ENCODE results near the gene CYP2C19. TPM values are rescaled to one million over a fixed set of nuclear protein-coding genes. Genes with fewer than 3 reads are reported as not detected.
"Not testable (repeated sequence)": the region's sequence is repeated elsewhere in the genome, so short reads cannot be mapped to it uniquely, and the experiment has no call there.

Gene CYP2C19
- total RNA-seq, 1 donor, result not detected

DNA sequence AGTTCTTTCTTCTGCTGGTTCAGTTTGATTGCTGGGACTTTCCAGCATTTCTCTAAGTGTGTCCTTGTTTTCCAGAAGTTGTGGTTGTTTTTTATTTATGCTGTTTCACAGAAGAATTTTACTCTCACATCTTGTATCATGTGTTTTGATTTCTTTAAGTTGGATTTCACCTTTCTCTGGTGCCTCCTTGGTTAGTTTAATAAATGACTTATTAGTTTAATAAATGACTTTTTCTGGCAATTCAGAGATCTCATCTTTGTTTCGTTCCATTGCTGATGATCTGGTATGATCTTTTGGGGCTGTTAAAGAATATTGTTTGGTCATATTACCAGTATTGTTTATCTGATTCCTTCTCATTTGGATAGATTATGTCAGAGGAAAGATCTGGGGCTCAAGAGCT, 116.2 kb downstream of the CYP2C19 start:
- no peak for DNase-seq (ENCODE audit: low read depth in 2 of 3, low spot score in 2 of 3)

- no peak for DNase-seq (ENCODE audit: low read depth in 2 of 3, low spot score in 2 of 3)
Measured at GRCh38 chr10:94879214-94879613, 116.7 kb downstream of the CYP2C19 start.

DNA sequence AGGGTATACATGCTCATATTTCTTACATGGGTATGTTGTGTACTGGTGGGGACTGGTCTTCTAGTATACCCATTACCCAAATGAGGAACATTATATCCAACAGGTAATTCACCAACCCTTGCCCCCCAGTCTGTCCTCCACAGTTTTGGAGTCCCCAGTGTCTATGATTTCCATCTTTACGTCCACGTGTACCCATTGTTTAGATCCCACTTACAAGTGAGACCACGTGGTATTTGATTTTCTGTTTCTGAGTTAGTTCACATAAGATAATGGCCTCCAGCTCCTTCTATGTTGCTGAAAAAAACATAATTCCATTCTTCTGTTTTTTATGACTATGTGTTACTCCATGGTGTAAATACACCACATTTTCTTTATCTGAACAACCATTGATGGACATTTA, 126.6 kb downstream of the CYP2C19 start:
- no peak for DNase-seq (ENCODE audit: low read depth in 2 of 3, low spot score in 2 of 3)

- no peak for DNase-seq (ENCODE audit: low read depth in 2 of 3, low spot score in 2 of 3)
Measured at GRCh38 chr10:94890264-94891022, 128.0 kb downstream of the CYP2C19 start.

DNA sequence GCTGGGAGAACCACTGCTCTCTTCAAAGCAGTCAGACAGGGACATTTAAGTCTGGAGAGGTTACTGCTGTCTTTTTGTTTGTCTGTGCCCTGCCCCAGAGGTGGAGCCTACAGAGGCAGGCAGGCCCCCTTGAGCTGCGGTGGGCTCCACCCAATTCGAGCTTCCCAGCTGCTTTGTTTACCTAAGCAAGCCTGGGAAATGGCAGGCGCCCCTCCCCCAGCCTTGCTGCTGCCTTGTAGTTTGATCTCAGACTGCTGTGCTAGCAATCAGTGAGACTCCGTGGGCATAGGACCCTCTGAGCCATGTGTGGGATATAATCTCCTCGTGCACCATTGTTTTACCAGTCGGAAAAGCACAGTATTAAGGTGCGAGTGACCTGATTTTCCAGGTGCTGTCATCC, 135.9 kb downstream of the CYP2C19 start:
- DNase-seq (ENCODE audit: low read depth in 2 of 3, low spot score in 2 of 3), result not testable (repeated sequence)

- no peak for DNase-seq (ENCODE audit: low read depth in 2 of 3, low spot score in 2 of 3)
Measured at GRCh38 chr10:94902080-94902479, 139.6 kb downstream of the CYP2C19 start.

- no peak for DNase-seq (ENCODE audit: low read depth in 2 of 3, low spot score in 2 of 3)
Measured at GRCh38 chr10:94902570-94902969, 140.1 kb downstream of the CYP2C19 start.

Other genes starting within 250 kb of the CYP2C19 start
- gene HELLS, start 216.9 kb upstream of the CYP2C19 start, total RNA-seq, result 29.6 TPM
- under 0.01 TPM for gene CYP2C18, start 79.0 kb upstream of the CYP2C19 start, total RNA-seq
- gene CYP2C9, start 176.0 kb downstream of the CYP2C19 start, total RNA-seq, result not detected